Upper lobe of left lung (tissue), 4 donors: ENCODE measurements around the gene CLDN14.

Source experiments
- POLR2AphosphoS5 ChIP-seq, 2 donors: sonication (generic); formaldehyde crosslinking; IDR thresholded peaks; one replicate each; pipeline ENCODE4 v1.5.1; 2017; ENCODE audit warnings: antibody characterized with exemption in 2 of 2
- TF ChIP-seq, protein P1 (sequence below), 6 experiments: fragments of 450-650 bp in 4 of 6; fragments of 200-600 bp in 2 of 6; sonication (generic) in 2 of 6; IDR thresholded peaks; one replicate each; pipeline ENCODE4 v1.5.1; 2016 to 2019; ENCODE audit warnings: antibody characterized with exemption in 6 of 6

DNA sequence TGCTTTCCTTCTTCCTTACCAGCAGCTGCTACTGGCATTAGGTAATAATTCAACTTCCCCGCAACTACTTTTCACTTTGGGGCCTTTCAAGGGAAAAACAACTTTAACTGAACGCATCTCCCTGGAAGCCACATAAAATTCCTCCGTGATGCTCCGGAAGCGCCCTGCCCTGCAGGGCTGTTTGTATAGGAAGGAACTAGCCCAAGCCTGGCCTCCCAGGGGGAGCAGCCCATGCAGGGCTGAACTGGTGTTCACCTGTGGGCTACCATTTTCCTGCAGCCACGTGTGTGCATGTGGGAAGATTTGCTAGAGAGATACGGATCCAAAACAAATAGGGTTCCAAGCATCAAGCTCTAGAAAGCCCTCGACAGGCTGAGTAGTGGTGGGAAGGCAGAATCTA is 14.4 kb downstream of the CLDN14 start:
- TF ChIP-seq, protein P1, sequence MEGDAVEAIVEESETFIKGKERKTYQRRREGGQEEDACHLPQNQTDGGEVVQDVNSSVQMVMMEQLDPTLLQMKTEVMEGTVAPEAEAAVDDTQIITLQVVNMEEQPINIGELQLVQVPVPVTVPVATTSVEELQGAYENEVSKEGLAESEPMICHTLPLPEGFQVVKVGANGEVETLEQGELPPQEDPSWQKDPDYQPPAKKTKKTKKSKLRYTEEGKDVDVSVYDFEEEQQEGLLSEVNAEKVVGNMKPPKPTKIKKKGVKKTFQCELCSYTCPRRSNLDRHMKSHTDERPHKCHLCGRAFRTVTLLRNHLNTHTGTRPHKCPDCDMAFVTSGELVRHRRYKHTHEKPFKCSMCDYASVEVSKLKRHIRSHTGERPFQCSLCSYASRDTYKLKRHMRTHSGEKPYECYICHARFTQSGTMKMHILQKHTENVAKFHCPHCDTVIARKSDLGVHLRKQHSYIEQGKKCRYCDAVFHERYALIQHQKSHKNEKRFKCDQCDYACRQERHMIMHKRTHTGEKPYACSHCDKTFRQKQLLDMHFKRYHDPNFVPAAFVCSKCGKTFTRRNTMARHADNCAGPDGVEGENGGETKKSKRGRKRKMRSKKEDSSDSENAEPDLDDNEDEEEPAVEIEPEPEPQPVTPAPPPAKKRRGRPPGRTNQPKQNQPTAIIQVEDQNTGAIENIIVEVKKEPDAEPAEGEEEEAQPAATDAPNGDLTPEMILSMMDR (IDR thresholded peaks at IDR 0.05): no peak
- TF ChIP-seq POLR2AphosphoS5 (IDR thresholded peaks at IDR 0.05): no peak
